ENCODE measurements around the gene TOP1. TPM values are rescaled to one million over a fixed set of nuclear protein-coding genes. Genes with fewer than 3 reads are reported as not detected.

TOP1 gene
- total and polyA plus RNA-seq, 12 donors = 19.6 to 96.6 (median 27.3) TPM

DNA sequence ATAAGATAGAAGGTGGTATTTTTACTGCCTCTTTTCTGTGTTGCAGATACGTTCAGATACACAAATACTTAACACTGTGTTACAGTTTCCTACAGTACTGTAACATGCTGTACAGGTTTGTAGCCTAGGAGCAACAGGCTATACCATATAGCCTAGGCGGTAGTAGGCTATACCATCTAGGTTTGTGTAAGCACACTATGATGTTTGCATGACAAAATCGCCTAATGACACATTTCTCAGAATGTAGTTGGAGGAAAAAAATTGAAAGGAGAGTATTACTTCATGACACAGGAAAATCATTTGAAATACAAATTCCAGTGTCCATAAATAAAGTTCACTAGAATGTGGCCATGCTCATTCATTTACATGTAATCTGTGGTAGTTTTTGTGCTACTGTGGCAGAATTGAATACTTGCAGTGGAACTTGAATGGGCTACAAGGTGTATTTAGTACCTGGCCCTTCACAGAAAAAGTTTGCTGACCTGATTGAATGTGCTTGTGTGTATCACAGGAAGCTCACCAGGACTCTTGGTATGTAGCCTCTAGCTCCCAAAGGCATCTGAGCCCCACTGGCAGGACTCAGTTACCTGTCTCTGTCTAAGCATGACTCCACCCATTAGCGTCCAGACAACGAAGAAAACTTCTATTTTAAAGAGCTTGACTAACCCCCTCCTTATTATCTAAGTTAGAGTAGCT is 18.8 kb downstream of the TOP1 start:
- H3K9me3 ChIP-seq (replicated peaks in 1 of 3) = no peaks in the 10 kb centered on the region
- H3K4me1 ChIP-seq (replicated peaks in 1 of 2) = peaks cover 64 to 79% of the 10 kb centered on the region in 2 donors
- TF ChIP-seq POLR2A (IDR thresholded peaks at IDR 0.05) = no peak
- TF ChIP-seq, protein P1, sequence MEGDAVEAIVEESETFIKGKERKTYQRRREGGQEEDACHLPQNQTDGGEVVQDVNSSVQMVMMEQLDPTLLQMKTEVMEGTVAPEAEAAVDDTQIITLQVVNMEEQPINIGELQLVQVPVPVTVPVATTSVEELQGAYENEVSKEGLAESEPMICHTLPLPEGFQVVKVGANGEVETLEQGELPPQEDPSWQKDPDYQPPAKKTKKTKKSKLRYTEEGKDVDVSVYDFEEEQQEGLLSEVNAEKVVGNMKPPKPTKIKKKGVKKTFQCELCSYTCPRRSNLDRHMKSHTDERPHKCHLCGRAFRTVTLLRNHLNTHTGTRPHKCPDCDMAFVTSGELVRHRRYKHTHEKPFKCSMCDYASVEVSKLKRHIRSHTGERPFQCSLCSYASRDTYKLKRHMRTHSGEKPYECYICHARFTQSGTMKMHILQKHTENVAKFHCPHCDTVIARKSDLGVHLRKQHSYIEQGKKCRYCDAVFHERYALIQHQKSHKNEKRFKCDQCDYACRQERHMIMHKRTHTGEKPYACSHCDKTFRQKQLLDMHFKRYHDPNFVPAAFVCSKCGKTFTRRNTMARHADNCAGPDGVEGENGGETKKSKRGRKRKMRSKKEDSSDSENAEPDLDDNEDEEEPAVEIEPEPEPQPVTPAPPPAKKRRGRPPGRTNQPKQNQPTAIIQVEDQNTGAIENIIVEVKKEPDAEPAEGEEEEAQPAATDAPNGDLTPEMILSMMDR (IDR thresholded peaks at IDR 0.05) = no peak
- WGBS, 4 donors = 54 to 60% (median 57%) methylated on average over 5 of the region's 5 CpGs
- H3K27me3 ChIP-seq = no peaks in the 10 kb centered on the region
- H3K4me3 ChIP-seq = no peak overlapping the region
- peak overlapping the region in 4 of 5 donors; percentile 3 to 61 (median 42) for H3K27ac ChIP-seq
- no peak for DNase-seq
- no peaks in the 10 kb centered on the region for H3K36me3 ChIP-seq (replicated peaks in 1 of 2)
- intact Hi-C loops (cut with DNase I) = no loop called here

- TF ChIP-seq, protein P1 (IDR thresholded peaks at IDR 0.05) = no peak
- TF ChIP-seq POLR2A (IDR thresholded peaks at IDR 0.05) = no peak
- H3K27ac ChIP-seq = peak overlapping the region in 4 of 5 donors; percentile 31 to 61 (median 42)
- H3K4me3 ChIP-seq = peak overlapping the region in 1 of 4 donors; percentile 41
- intact Hi-C loops (cut with DNase I) = no loop called here
- H3K36me3 ChIP-seq (replicated peaks in 1 of 2) = no peaks in the 10 kb centered on the region
- H3K27me3 ChIP-seq = no peaks in the 10 kb centered on the region
- H3K9me3 ChIP-seq (replicated peaks in 1 of 3) = no peaks in the 10 kb centered on the region
- DNase-seq = no peak
- H3K4me1 ChIP-seq (replicated peaks in 1 of 2) = peaks cover 69 to 84% of the 10 kb centered on the region in 2 donors
- 0 to 3% (median 0%) methylated on average over 1 of the region's 1 CpG for WGBS, 4 donors
Measured at GRCh38 chr20:41047975-41048305, 19.3 kb downstream of the TOP1 start.

DNA sequence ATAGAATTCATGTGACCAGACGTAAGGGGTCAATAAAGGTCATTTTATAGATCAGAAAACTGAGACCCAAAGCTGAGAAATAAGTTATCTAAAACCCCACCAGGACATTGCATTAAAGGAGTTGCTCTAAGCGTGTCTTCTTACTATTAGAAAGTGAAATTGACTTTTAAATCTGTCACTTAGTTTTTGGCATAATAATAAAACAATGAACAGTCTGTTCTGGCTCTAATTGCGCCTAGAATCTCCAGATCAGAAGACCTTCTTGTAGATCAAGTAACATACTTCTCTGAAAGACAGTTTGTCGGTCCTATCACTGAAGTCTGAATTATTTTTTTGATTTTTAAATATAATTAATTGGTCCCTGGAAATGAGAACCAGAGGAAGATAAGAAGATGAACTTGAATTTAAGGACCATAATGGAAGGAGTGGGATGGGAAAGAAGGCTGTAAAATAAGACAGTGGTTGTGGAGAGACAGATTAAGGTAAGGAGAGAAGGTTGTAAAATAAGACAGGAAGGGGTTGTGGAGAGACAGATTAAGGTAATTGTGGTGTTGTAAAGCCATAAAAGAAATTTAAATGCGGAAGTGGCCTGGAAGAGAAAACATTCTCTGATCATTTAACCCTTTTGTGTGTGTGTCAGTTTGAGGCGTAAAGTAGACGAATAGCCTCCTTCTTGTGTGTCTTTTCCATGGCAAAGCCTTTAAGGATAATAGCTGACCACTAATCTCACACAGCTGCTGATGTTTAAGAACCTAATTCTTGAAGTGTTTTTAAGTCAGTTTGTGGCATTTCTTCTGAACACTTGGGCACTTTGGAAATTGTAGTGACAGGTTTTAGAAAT is 20.1 kb downstream of the TOP1 start:
- peak overlapping the region in 1 of 4 donors; percentile 41 for H3K4me3 ChIP-seq
- intact Hi-C loops (cut with DNase I) = no loop called here
- H3K36me3 ChIP-seq (replicated peaks in 1 of 2) = no peaks in the 10 kb centered on the region
- 40 to 49% (median 43%) methylated on average over 7 of the region's 7 CpGs for WGBS, 4 donors
- no peaks in the 10 kb centered on the region for H3K27me3 ChIP-seq
- TF ChIP-seq, protein P1 (IDR thresholded peaks at IDR 0.05) = no peak
- TF ChIP-seq POLR2A (IDR thresholded peaks at IDR 0.05) = no peak
- DNase-seq = no peak
- H3K4me1 ChIP-seq (replicated peaks in 1 of 2) = peaks cover 76 to 92% of the 10 kb centered on the region in 2 donors
- peak overlapping the region in 4 of 5 donors; percentile 24 to 61 (median 34) for H3K27ac ChIP-seq
- no peaks in the 10 kb centered on the region for H3K9me3 ChIP-seq (replicated peaks in 1 of 3)

DNA sequence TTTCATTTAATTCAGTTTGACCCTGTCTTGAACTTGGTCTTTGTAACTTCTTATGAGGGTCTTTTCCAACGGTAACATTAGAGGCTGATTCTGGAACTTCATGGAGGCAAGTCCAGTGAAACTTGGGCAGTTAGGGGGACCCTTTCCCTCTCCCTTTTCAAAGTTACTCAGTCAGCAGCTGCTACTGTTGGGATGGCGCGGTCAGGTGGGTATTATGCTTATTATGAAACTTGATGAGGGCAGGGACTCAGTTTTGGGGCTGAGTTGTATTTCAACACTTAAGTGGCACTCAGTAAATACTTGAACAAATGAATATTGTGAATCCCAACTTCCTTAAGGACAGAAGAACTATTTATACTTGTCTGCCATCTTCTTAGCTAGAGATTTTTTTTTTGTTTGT is 20.8 kb downstream of the TOP1 start:
- H3K27ac ChIP-seq = peak overlapping the region in 2 of 5 donors; percentile 29 to 34
- TF ChIP-seq POLR2A (IDR thresholded peaks at IDR 0.05) = no peak
- TF ChIP-seq, protein P1 (IDR thresholded peaks at IDR 0.05) = no peak
- no peak overlapping the region for H3K4me3 ChIP-seq
- intact Hi-C loops (cut with DNase I) = no loop called here
- WGBS, 4 donors = 55 to 69% (median 60%) methylated on average over 3 of the region's 3 CpGs
- peaks cover 78 to 89% of the 10 kb centered on the region in 2 donors for H3K4me1 ChIP-seq (replicated peaks in 1 of 2)
- no peaks in the 10 kb centered on the region for H3K36me3 ChIP-seq (replicated peaks in 1 of 2)
- H3K9me3 ChIP-seq (replicated peaks in 1 of 3) = no peaks in the 10 kb centered on the region
- H3K27me3 ChIP-seq = no peaks in the 10 kb centered on the region
- no peak for DNase-seq
